Right lobe of liver (tissue), 4 donors: Measurements from ENCODE around the gene SSBP3.

ENCODE experiments used
- CTCF ChIP-seq, 4 donors: fragments of 200-600 bp in 3 of 4; fragments of 450-650 bp in 1 of 4; IDR thresholded peaks; one replicate each; pipeline versions ENCODE4 v1.5.1 to v1.8.0; 2016 to 2022; ENCODE audit warnings: antibody characterized with exemption in 4 of 4, mild to moderate bottlenecking in 2 of 4
- POLR2A ChIP-seq: fragments of 450-650 bp; IDR thresholded peaks from one replicate; pipeline ENCODE4 v1.6.1; 2017; ENCODE audit warnings: antibody characterized with exemption, mild to moderate bottlenecking
- donor health status: DM: no; HTN: no; CAD: no.
- donor health status: DM: no; HTN: no; CAD: no.
- donor health status: DM: no; HTN: yes; CAD: no.

- TF ChIP-seq CTCF (IDR thresholded peaks at IDR 0.05) (no peak), POLR2A (no peak)
Measured at GRCh38 chr1:54296666-54297065, 109.5 kb downstream of the SSBP3 start.
